Measurements from ENCODE around the gene CERS6. TPM values are rescaled to one million over a fixed set of nuclear protein-coding genes. Genes with fewer than 3 reads are reported as not detected.

Gene CERS6
- total RNA-seq, 2 donors from 2014 or later, result 12.5 to 16.3 TPM

DNA sequence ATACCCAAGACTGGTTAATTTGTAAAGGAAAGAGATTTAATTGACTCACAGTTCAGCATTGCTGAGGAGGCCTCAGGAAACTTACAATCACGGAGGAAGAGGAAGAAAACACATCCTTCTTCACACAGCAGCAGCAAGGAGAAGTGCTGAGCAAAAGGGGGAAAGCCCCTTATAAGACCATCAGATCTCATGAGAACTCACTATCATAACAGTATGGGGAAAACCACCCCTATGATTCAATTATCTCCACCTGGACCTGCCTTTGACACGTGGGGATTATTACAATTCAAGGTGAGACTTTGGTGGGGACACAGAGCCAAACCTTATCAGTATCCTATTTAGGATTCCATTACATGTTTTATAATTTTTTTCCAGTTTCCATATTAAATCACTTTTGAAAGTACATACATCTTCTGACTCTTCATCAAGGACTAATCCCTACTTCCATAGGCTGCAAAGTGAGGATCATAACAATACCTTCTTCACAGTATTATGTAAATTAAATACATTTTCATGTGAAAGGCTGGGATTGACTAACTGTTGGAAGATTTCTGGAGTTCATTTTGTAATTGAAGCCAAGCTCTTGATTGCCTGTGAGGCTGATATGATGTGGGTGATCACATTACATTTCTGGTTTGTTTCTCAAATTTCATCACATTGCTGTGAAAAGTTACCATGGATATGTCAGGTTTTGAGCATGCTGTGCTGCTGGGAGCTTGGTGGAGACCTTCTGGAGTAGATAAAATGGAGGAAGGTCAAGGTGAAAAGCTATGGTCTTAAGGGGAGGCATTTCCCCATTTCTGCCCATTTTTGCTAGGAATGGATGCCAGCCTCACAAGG is 31.7 kb upstream of the CERS6 start:
- 40% methylated on average over 2 of the region's 2 CpGs for WGBS, 2 donors
- DNase-seq (no peak), ATAC-seq (no peak)
- Histone ChIP-seq H3K9me3 (no peaks in the 10 kb centered on the region), H3K27me3 (no peaks in the 10 kb centered on the region), H3K36me3 (replicated peaks in 1 of 2; ENCODE audit: insufficient read depth in 1 of 2, low read depth in 2 of 2) (no peaks in the 10 kb centered on the region), H3K4me3 (no peak overlapping the region), H3K4me1 (no peaks in the 10 kb centered on the region), H3K27ac (no peak overlapping the region)
- no peak for TF ChIP-seq POLR2A (IDR thresholded peaks at IDR 0.05)
- TF ChIP-seq, protein P1, sequence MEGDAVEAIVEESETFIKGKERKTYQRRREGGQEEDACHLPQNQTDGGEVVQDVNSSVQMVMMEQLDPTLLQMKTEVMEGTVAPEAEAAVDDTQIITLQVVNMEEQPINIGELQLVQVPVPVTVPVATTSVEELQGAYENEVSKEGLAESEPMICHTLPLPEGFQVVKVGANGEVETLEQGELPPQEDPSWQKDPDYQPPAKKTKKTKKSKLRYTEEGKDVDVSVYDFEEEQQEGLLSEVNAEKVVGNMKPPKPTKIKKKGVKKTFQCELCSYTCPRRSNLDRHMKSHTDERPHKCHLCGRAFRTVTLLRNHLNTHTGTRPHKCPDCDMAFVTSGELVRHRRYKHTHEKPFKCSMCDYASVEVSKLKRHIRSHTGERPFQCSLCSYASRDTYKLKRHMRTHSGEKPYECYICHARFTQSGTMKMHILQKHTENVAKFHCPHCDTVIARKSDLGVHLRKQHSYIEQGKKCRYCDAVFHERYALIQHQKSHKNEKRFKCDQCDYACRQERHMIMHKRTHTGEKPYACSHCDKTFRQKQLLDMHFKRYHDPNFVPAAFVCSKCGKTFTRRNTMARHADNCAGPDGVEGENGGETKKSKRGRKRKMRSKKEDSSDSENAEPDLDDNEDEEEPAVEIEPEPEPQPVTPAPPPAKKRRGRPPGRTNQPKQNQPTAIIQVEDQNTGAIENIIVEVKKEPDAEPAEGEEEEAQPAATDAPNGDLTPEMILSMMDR (IDR thresholded peaks at IDR 0.05), result no peak
- intact Hi-C loops (cut with DNase I), result no loop called here

DNA sequence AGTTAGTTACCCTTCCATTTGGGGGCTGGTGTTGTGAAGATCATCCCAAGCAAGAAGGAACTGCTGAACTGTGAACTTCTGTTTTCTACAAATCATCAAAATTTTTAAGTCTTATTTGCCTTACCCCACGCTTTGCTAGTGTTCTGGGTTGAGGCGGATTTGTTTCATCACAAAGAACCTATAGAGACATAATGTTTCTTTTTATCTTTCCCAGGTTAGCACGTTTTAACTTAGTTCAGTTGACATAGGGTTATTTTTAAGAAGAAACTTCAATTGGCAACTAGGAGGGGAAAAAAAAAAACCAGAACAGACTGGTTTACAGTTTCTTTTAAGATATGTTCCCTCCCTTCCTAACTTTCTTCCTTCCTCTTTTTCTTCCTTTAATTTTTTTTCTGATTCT is 31.1 kb upstream of the CERS6 start:
- WGBS, 2 donors, result 66 to 73% methylated on average over 3 of the region's 3 CpGs
- DNase-seq, result no peak
- no peak for TF ChIP-seq POLR2A (IDR thresholded peaks at IDR 0.05)
- TF ChIP-seq, protein P1 (IDR thresholded peaks at IDR 0.05), result no peak
- no peak overlapping the region for H3K4me3 ChIP-seq
- H3K4me1 ChIP-seq, result no peaks in the 10 kb centered on the region
- intact Hi-C loops (cut with DNase I), result no loop called here
- no peak for ATAC-seq
- H3K27ac ChIP-seq, result no peak overlapping the region
- no peaks in the 10 kb centered on the region for H3K27me3 ChIP-seq
- H3K36me3 ChIP-seq (replicated peaks in 1 of 2; ENCODE audit: insufficient read depth in 1 of 2, low read depth in 2 of 2), result no peaks in the 10 kb centered on the region
- H3K9me3 ChIP-seq, result no peaks in the 10 kb centered on the region

DNA sequence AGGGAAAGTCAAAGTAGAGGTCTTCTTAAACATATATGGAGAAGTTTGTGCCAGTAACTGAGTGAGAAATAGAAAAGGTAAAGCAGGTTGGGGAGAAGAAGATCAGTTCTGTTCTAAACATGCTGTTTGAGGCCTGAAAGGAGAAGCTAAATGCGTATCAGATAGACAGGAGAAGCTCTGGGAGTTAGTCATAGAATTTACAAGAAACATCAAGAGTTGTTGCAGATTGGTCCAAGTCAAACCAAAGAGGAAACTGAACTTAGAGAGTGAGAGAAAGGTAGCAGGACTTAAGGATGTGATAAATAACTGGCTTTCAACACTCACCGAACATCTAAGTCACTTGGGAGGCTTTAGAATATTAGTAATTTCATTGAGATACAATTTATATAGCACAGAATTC is 29.2 kb upstream of the CERS6 start:
- Histone ChIP-seq H3K27me3 (no peaks in the 10 kb centered on the region), H3K4me3 (no peak overlapping the region), H3K9me3 (no peaks in the 10 kb centered on the region), H3K27ac (no peak overlapping the region), H3K4me1 (no peaks in the 10 kb centered on the region), H3K36me3 (replicated peaks in 1 of 2; ENCODE audit: insufficient read depth in 1 of 2, low read depth in 2 of 2) (no peaks in the 10 kb centered on the region)
- intact Hi-C loops (cut with DNase I), result no loop called here
- no peak for DNase-seq
- no peak for TF ChIP-seq POLR2A (IDR thresholded peaks at IDR 0.05)
- TF ChIP-seq, protein P1 (IDR thresholded peaks at IDR 0.05), result no peak
- no peak for ATAC-seq
- WGBS, 2 donors, result 94 to 97% methylated on average over 2 of the region's 2 CpGs

DNA sequence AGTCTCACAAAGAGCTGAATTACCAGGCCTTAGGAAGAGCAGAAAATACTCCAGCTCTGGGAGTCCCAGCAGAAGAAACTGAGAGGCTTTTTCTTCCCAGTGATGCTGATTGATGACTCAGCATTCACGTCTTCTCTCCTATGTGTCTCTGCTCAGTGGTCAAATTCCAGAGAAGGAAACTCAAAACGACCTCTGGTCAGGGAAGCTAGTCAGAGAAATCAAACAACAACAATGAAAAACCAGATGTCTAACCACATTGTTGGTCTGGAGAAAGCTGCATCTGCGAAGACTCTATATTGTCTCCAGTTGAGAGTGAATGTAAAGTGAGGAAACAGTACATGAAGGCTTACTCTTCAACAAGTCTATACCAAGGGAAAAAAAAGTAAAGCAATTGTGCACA is 28.6 kb upstream of the CERS6 start:
- DNase-seq (no peak), ATAC-seq (no peak)
- WGBS, 2 donors, result 45 to 47% methylated on average over 3 of the region's 3 CpGs
- no peaks in the 10 kb centered on the region for H3K4me1 ChIP-seq
- TF ChIP-seq, protein P1 (IDR thresholded peaks at IDR 0.05), result no peak
- no peak for TF ChIP-seq POLR2A (IDR thresholded peaks at IDR 0.05)
- no peak overlapping the region for H3K4me3 ChIP-seq
- H3K27me3 ChIP-seq, result no peaks in the 10 kb centered on the region
- no peaks in the 10 kb centered on the region for H3K36me3 ChIP-seq (replicated peaks in 1 of 2; ENCODE audit: insufficient read depth in 1 of 2, low read depth in 2 of 2)
- H3K9me3 ChIP-seq, result no peaks in the 10 kb centered on the region
- no peak overlapping the region for H3K27ac ChIP-seq
- intact Hi-C loops (cut with DNase I), result no loop called here

DNA sequence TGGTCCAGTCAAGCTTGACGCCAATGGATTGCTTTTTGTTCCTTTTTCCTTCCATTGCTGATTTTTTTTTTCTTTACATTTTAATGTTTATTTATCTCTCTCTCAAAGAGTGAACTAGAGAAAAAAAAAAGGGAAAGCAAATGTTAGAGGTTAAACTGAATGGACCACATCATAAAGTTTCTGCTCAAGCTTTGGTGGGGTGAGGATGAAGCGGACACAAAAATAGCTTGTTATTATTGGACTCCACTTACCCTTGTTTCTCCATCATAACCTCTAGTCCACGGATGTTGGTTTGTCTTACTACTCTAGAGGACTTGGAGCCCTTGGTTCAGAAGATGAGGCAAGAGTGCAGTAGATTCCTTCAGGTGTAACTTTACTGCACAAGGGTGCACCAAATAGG is 27.6 kb upstream of the CERS6 start:
- TF ChIP-seq, protein P1 (IDR thresholded peaks at IDR 0.05), result no peak
- TF ChIP-seq POLR2A (IDR thresholded peaks at IDR 0.05), result no peak
- Histone ChIP-seq H3K4me3 (no peak overlapping the region), H3K27ac (no peak overlapping the region), H3K27me3 (no peaks in the 10 kb centered on the region), H3K36me3 (replicated peaks in 1 of 2; ENCODE audit: insufficient read depth in 1 of 2, low read depth in 2 of 2) (no peaks in the 10 kb centered on the region), H3K9me3 (no peaks in the 10 kb centered on the region), H3K4me1 (no peaks in the 10 kb centered on the region)
- DNase-seq (no peak), ATAC-seq (no peak)
- intact Hi-C loops (cut with DNase I), result no loop called here
- WGBS, 2 donors, result 86 to 94% methylated on average over 3 of the region's 3 CpGs

All from body of pancreas (tissue), 4 donors.